AG09319 (cell line): ENCODE data around the gene CTNND2.

ENCODE experiments used
- DNase-seq: peaks from one replicate; pipeline ENCODE4 v3.0.0-alpha.2; 2010; ENCODE audit warnings: low read depth; ENCODE audit errors: extremely low read depth
- TF ChIP-seq, protein P1 (sequence below): IDR thresholded peaks from 2 replicates; pipeline ENCODE4 v1.5.1; 2011; ENCODE audit warnings: low read depth, mild to moderate bottlenecking, inconsistent platforms, low read length, moderate library complexity

The CTNND2 gene

DNA sequence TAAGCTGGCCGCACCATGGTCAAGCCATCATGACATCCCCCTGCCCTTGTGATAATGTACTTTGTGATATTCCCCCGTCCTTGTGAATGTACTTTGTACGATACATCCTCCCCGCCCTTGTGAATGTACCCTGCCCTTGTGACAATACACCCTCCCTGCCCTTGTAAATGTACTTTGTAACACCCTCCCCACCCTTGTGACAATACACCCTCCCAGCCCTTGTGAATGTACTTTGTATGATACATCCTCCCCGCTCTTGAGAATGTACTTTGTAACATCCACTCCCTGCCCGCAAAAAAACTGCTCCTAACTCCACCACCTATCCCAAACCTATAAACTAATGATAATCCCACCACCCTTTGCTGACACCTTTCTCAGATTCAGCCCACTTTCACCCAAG, 313.8 kb downstream of the CTNND2 start:
- DNase-seq = no peak
- TF ChIP-seq, protein P1, sequence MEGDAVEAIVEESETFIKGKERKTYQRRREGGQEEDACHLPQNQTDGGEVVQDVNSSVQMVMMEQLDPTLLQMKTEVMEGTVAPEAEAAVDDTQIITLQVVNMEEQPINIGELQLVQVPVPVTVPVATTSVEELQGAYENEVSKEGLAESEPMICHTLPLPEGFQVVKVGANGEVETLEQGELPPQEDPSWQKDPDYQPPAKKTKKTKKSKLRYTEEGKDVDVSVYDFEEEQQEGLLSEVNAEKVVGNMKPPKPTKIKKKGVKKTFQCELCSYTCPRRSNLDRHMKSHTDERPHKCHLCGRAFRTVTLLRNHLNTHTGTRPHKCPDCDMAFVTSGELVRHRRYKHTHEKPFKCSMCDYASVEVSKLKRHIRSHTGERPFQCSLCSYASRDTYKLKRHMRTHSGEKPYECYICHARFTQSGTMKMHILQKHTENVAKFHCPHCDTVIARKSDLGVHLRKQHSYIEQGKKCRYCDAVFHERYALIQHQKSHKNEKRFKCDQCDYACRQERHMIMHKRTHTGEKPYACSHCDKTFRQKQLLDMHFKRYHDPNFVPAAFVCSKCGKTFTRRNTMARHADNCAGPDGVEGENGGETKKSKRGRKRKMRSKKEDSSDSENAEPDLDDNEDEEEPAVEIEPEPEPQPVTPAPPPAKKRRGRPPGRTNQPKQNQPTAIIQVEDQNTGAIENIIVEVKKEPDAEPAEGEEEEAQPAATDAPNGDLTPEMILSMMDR = no peak

DNA sequence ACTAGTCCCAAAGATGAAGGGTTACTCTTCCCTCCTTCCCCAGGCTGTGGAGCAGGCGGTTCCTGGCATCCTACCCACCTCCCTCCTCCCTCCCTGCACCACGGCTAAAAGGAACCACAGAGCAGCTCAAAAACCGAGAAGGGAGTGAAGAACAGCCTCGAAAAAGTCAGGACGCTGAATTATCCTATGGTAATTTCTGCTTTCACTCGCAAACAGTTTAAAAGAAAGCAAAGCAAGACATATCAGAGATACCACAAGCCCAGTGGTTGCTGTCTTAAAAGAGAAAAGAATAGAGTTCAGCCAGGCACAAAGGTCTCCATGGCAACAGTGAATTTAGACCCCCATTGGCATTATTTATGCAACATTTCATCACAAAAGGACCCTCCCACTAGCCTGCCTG, 315.4 kb downstream of the CTNND2 start:
- DNase-seq = no peak
- TF ChIP-seq, protein P1 = no peak

DNA sequence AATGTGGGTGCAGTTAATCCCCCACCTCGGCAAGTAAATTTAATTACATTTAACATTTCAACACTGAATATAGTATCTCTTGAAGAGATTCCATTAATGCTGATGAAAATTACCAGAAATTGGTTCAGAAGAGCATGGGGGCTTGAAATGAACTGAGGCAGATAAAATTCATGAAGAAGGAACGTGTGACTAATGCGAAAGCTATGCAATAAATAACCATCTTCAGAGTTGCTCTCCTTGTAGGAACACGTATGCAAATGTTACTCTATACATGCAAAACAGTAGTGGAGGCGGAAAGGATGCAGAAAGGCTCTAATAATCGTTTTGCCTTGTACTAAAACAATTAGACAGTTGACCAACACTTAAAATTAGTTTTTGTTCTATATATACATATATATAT, 320.2 kb downstream of the CTNND2 start:
- no peak for DNase-seq

DNA sequence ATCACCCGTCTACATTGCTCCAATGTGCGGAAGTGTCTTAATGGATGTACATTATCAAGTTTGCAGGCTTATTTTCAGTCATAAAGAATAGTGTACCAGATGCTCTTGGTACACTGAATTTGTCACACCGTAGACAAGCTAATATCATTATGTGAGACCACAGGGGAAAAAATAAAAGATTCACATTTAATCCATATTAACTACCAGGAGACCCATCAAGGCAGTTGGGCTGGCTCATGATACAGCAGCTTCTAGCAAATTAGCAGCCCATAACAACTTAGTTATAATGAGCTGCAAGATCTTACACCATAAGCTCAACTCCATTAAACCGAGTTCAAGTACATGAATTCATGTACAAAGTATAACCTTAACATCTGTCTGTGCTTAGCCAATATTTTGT, 324.9 kb downstream of the CTNND2 start:
- TF ChIP-seq, protein P1 = no peak
- no peak for DNase-seq

More for the DNA sequence above, 320.2 kb downstream of the CTNND2 start:
- TF ChIP-seq, protein P1 = no peak

DNA sequence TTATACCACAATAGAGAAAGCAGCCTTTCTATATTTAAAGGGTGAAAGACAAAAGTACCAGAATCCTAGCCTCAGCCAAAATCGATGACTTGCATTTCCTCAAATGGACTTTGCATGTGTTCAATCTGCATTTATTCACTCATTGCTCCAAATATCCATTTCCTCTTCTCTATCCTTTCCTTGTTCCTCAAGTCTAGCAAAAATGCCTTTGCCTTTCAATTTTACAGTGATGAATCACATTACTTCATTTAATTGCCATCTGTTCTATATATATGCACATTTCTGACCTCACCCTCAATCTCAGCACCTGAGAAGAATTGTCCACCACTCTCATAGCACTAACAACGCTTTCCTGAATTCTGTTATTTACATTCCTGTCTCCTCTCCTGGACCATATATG, 329.5 kb downstream of the CTNND2 start:
- TF ChIP-seq, protein P1 = no peak
- no peak for DNase-seq

DNA sequence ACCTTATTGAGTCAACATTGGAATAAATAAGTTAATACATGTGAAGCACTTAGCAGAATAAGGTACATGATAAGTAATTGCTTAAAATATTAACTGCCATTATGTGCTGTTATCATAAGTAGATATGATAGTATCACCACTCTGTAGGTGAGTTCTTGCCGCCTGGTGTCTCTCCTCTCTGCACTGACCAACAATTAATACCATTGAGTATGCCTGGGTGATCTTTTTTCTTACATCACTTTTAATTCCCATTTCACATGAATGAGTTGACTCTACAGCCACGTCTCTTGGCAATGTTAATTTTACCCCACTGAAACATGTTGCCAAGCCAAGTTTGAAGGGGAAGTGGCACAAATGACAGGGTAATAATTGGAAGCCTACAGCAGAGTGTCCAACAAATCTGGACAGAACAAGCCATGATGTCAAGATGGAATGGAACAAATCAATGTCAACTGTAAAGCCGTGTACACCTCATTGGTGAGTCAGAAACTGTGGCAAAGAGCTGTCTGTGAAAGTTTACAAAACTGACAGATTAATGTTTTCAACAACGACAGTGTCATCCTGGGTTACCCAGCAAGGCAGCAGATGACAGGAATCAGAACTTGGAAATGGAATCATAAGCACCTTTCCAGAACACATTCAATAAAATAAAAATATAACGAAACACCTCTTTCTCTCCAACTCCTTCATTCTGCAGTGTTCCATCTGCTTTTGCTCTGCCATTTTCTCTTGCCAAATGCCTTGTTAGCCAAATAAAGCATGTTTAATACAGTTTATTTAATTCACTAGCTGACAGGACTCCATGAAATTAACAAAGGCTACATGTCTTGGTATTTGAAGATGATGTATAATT, 330.9 kb downstream of the CTNND2 start:
- DNase-seq = no peak
- TF ChIP-seq, protein P1 = no peak

DNA sequence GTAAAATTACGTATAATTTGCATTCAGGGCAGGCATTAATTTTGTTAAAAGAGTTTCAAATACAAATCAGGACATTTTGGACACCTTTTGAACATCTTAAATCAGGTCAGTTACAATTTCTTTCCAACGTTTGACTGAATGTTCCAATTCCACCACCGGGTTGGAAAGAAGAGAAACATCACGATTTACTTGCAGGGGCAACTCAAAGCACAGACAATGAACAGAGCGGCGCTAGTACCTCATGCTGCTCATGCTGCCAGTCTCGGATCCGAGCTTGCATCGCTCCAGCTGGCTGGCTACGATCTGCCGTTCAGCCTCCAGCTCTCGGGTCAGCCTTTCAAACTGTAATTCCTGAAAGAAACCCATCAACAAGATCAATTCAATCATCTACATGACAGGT, 339.5 kb downstream of the CTNND2 start:
- TF ChIP-seq, protein P1 = no peak
- no peak for DNase-seq
